Measurements from ENCODE around the gene CCL27. TPM values are rescaled to one million over a fixed set of nuclear protein-coding genes. Genes with fewer than 3 reads are reported as not detected.

Gene CCL27
- total and polyA plus RNA-seq, 7 donors: 0.63 TPM; not detected in 6

- peak overlapping the region in 1 of 4 donors; percentile 45 for H3K4me3 ChIP-seq
- intact Hi-C loops (cut with DNase I): no loop called here
- H3K36me3 ChIP-seq: no peaks in the 10 kb centered on the region
- TF ChIP-seq EP300 (IDR thresholded peaks at IDR 0.05): no peak
- TF ChIP-seq CTCF (IDR thresholded peaks at IDR 0.05): no peak
- no peak for TF ChIP-seq POLR2AphosphoS5 (IDR thresholded peaks at IDR 0.05)
- no peak for TF ChIP-seq POLR2A (IDR thresholded peaks at IDR 0.05)
- WGBS, 2 donors: 29 to 31% methylated on average over 5 of the region's 5 CpGs
- H3K4me1 ChIP-seq: peaks cover 0 to 21% (median 16%) of the 10 kb centered on the region in 4 donors
- no peak for DNase-seq
- no peak overlapping the region for H3K27ac ChIP-seq
- peaks cover 42 to 57% (median 52%) of the 10 kb centered on the region in 3 donors for H3K27me3 ChIP-seq
- no peaks in the 10 kb centered on the region for H3K9me3 ChIP-seq
Measured at GRCh38 chr9:34629491-34629808, 33.0 kb downstream of the CCL27 start.

GRCh38 chr9:34628656-34629490, 33.6 kb downstream of the CCL27 start, which contains the start of gene ARID3C:
TSS of gene ARID3C (minus strand) at chr9:34629066. CDS start at chr9:34628014, 1,052 bp downstream.
- peaks cover 0 to 24% (median 17%) of the 10 kb centered on the region in 4 donors for H3K4me1 ChIP-seq
- H3K27ac ChIP-seq: no peak within 1 kb of the TSS
- intact Hi-C loops (cut with DNase I): no loop called here
- DNase-seq: no peak
- peak within 1 kb of the TSS; percentile 11 to 53 (median 37) for H3K4me3 ChIP-seq
- peaks cover 48 to 63% (median 57%) of the 10 kb centered on the region in 3 donors for H3K27me3 ChIP-seq
- WGBS, 2 donors: 1% methylated on average over 69 of the region's 69 CpGs
- H3K9me3 ChIP-seq: no peaks in the 10 kb centered on the region
- no peaks in the 10 kb centered on the region for H3K36me3 ChIP-seq
- TF ChIP-seq POLR2A (IDR thresholded peaks at IDR 0.05) (no peak), EP300 (IDR thresholded peaks at IDR 0.05) (no peak), CTCF (IDR thresholded peaks at IDR 0.05) (no peak), POLR2AphosphoS5 (IDR thresholded peaks at IDR 0.05) (no peak)

- intact Hi-C loops (cut with DNase I): no loop called here
- peaks cover 0 to 28% (median 24%) of the 10 kb centered on the region in 4 donors for H3K4me1 ChIP-seq
- no peak for DNase-seq
- 34 to 37% methylated on average over 20 of the region's 20 CpGs for whole genome bisulfite sequencing, 2 donors
- no peaks in the 10 kb centered on the region for H3K36me3 ChIP-seq
- H3K27me3 ChIP-seq: peaks cover 56 to 72% (median 66%) of the 10 kb centered on the region in 3 donors
- TF ChIP-seq CTCF (IDR thresholded peaks at IDR 0.05) (no peak), EP300 (IDR thresholded peaks at IDR 0.05) (no peak), POLR2A (IDR thresholded peaks at IDR 0.05) (no peak), POLR2AphosphoS5 (IDR thresholded peaks at IDR 0.05) (no peak)
- H3K4me3 ChIP-seq: peak overlapping the region; percentile 11 to 53 (median 37)
- H3K27ac ChIP-seq: no peak overlapping the region
- no peaks in the 10 kb centered on the region for H3K9me3 ChIP-seq
Measured at GRCh38 chr9:34627716-34628655, 34.5 kb downstream of the CCL27 start.

DNA sequence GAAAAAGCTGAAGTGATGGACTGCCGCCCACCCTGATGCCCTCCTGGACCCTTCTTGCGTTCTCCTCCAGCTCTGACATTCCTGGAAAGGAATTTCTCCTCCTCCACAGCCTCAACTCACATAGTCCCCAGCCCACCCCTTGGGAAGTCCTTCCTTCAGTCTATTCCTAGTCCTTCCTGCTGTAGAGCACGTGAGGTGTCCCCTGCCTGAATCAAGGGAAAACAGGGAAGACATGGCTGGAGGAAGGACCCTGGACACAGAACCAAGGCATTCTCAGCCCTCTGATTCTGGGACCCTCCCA, 37.3 kb downstream of the CCL27 start:
- H3K4me3 ChIP-seq: no peak overlapping the region
- H3K36me3 ChIP-seq: no peaks in the 10 kb centered on the region
- no peaks in the 10 kb centered on the region for H3K9me3 ChIP-seq
- WGBS, 2 donors: 48 to 66% methylated on average over 3 of the region's 3 CpGs
- peaks cover 56 to 85% (median 76%) of the 10 kb centered on the region in 3 donors for H3K27me3 ChIP-seq
- peaks cover 0 to 33% (median 26%) of the 10 kb centered on the region in 4 donors for H3K4me1 ChIP-seq
- TF ChIP-seq POLR2AphosphoS5 (IDR thresholded peaks at IDR 0.05): no peak
- no peak overlapping the region for H3K27ac ChIP-seq
- no peak for DNase-seq
- intact Hi-C loops (cut with DNase I): no loop called here
